Activated T-cell treated with anti-CD3 and anti-CD28 coated beads, Interleukin-2, amount 50 U/mL, for 4 hours (primary cell): Measurements from ENCODE around the gene CFDP1. TPM values are rescaled to one million over a fixed set of nuclear protein-coding genes. Genes with fewer than 3 reads are reported as not detected.
"Not testable (repeated sequence)": the region's sequence is repeated elsewhere in the genome, so short reads cannot be mapped to it uniquely, and the experiment has no call there.

Experiments used
- ATAC-seq, 2 donors: fragments of 200-7000 bp; cut with Tn5 transposase; one replicate each; pipeline ENCODE4 v1.10.0; 2021
- DNase-seq: peaks from one replicate; pipeline ENCODE4 v3.0.0-alpha.2; 2020
- H3K27me3 Mint-ChIP-seq: one replicate; pipeline ENCODE4 v1.8.0; 2021; ENCODE audit warnings: low read depth, mixed read lengths
- H3K36me3 Mint-ChIP-seq: one replicate; pipeline ENCODE4 v1.8.0; 2022; ENCODE audit warnings: mixed read lengths; ENCODE audit not compliant: insufficient read depth
- H3K4me1 Mint-ChIP-seq: one replicate; pipeline ENCODE4 v1.8.0; 2021; ENCODE audit warnings: low read depth, mixed read lengths
- H3K4me3 Mint-ChIP-seq: one replicate; pipeline ENCODE4 v1.8.0; 2021; ENCODE audit warnings: mild to moderate bottlenecking, moderate library complexity, mixed read lengths
- H3K9me3 Mint-ChIP-seq: one replicate; pipeline ENCODE4 v1.8.0; 2021; ENCODE audit warnings: mixed read lengths
- total RNA-seq, 3 donors: library from RNA; stranded (reverse); gene quantifications; one replicate each; pipeline ENCODE4 v1.2.1, GENCODE V29; 2021

The CFDP1 gene
- total RNA-seq, 3 donors from 2014 or later: 28.3 to 33.2 (median 28.6) TPM

- no peak overlapping the region for H3K4me3 Mint-ChIP-seq
- H3K9me3 Mint-ChIP-seq: no peaks in the 10 kb centered on the region
- DNase-seq (no peak), ATAC-seq (no peak)
- peaks cover 7% of the 10 kb centered on the region for H3K36me3 Mint-ChIP-seq
- H3K27me3 Mint-ChIP-seq: peaks cover 21% of the 10 kb centered on the region
- H3K4me1 Mint-ChIP-seq: peaks cover 1% of the 10 kb centered on the region
Observed at GRCh38 chr16:75282466-75283281, 150.6 kb downstream of the CFDP1 start.

GRCh38 chr16:75281826-75282225 lies 151.5 kb downstream of the CFDP1 start:
- DNase-seq (no peak), ATAC-seq (no peak)
- H3K4me1 Mint-ChIP-seq: peaks cover 1% of the 10 kb centered on the region
- peaks cover 7% of the 10 kb centered on the region for H3K36me3 Mint-ChIP-seq
- peaks cover 20% of the 10 kb centered on the region for H3K27me3 Mint-ChIP-seq
- no peaks in the 10 kb centered on the region for H3K9me3 Mint-ChIP-seq
- no peak overlapping the region for H3K4me3 Mint-ChIP-seq

- not testable (repeated sequence) for DNase-seq, H3K36me3 Mint-ChIP-seq, H3K4me3 Mint-ChIP-seq, H3K4me1 Mint-ChIP-seq, H3K9me3 Mint-ChIP-seq, ATAC-seq
- H3K27me3 Mint-ChIP-seq: peaks cover 16% of the 10 kb centered on the region
Observed at GRCh38 chr16:75281009-75281408, 152.3 kb downstream of the CFDP1 start.

GRCh38 chr16:75280331-75280804 lies 152.9 kb downstream of the CFDP1 start:
- Mint-ChIP-seq H3K9me3 (no peaks in the 10 kb centered on the region), H3K36me3 (peaks cover 4% of the 10 kb centered on the region), H3K4me1 (peaks cover 1% of the 10 kb centered on the region), H3K27me3 (peaks cover 16% of the 10 kb centered on the region), H3K4me3 (no peak overlapping the region)
- ATAC-seq: no peak
- no peak for DNase-seq

GRCh38 chr16:75279305-75279704 lies 154.0 kb downstream of the CFDP1 start:
- no peak overlapping the region for H3K4me3 Mint-ChIP-seq
- no peak for DNase-seq
- no peaks in the 10 kb centered on the region for H3K9me3 Mint-ChIP-seq
- H3K4me1 Mint-ChIP-seq: peaks cover 6% of the 10 kb centered on the region
- ATAC-seq: no peak
- peaks cover 18% of the 10 kb centered on the region for H3K27me3 Mint-ChIP-seq
- H3K36me3 Mint-ChIP-seq: no peaks in the 10 kb centered on the region

GRCh38 chr16:75273054-75273925 lies 160.0 kb downstream of the CFDP1 start:
- peaks cover 28% of the 10 kb centered on the region for H3K27me3 Mint-ChIP-seq

GRCh38 chr16:75272629-75273028 lies 160.7 kb downstream of the CFDP1 start:
- not testable (repeated sequence) for H3K36me3 Mint-ChIP-seq, DNase-seq, H3K4me1 Mint-ChIP-seq, H3K9me3 Mint-ChIP-seq, ATAC-seq, H3K4me3 Mint-ChIP-seq
- H3K27me3 Mint-ChIP-seq: peaks cover 28% of the 10 kb centered on the region

More at GRCh38 chr16:75273054-75273925, 160.0 kb downstream of the CFDP1 start:
- DNase-seq (no peak), ATAC-seq (no peak)
- Mint-ChIP-seq H3K4me1 (peaks cover 5% of the 10 kb centered on the region), H3K9me3 (no peaks in the 10 kb centered on the region), H3K36me3 (no peaks in the 10 kb centered on the region), H3K4me3 (no peak overlapping the region)

- H3K4me1 Mint-ChIP-seq: peaks cover 5% of the 10 kb centered on the region
- ATAC-seq (no peak), DNase-seq (no peak)
- no peaks in the 10 kb centered on the region for H3K36me3 Mint-ChIP-seq
- no peak overlapping the region for H3K4me3 Mint-ChIP-seq
- no peaks in the 10 kb centered on the region for H3K9me3 Mint-ChIP-seq
- H3K27me3 Mint-ChIP-seq: peaks cover 25% of the 10 kb centered on the region
Observed at GRCh38 chr16:75272097-75272551, 161.2 kb downstream of the CFDP1 start.

- Mint-ChIP-seq H3K27me3 (peaks cover 30% of the 10 kb centered on the region), H3K4me1 (peaks cover 5% of the 10 kb centered on the region), H3K4me3 (no peak overlapping the region), H3K36me3 (no peaks in the 10 kb centered on the region), H3K9me3 (no peaks in the 10 kb centered on the region)
- ATAC-seq (no peak), DNase-seq (no peak)
Observed at GRCh38 chr16:75271441-75272096, 161.7 kb downstream of the CFDP1 start.

- not testable (repeated sequence) for H3K4me1 Mint-ChIP-seq, H3K4me3 Mint-ChIP-seq, ATAC-seq, H3K36me3 Mint-ChIP-seq, H3K9me3 Mint-ChIP-seq, DNase-seq
- peaks cover 39% of the 10 kb centered on the region for H3K27me3 Mint-ChIP-seq
Observed at GRCh38 chr16:75269358-75269757, 163.9 kb downstream of the CFDP1 start.

GRCh38 chr16:75267631-75268264 lies 165.6 kb downstream of the CFDP1 start:
- H3K4me1 Mint-ChIP-seq: peaks cover 7% of the 10 kb centered on the region
- H3K27me3 Mint-ChIP-seq: peaks cover 49% of the 10 kb centered on the region
- no peaks in the 10 kb centered on the region for H3K9me3 Mint-ChIP-seq
- DNase-seq (no peak), ATAC-seq (no peak)
- H3K36me3 Mint-ChIP-seq: no peaks in the 10 kb centered on the region
- no peak overlapping the region for H3K4me3 Mint-ChIP-seq

- no peak for DNase-seq
- Mint-ChIP-seq H3K36me3 (no peaks in the 10 kb centered on the region), H3K27me3 (peaks cover 54% of the 10 kb centered on the region), H3K4me3 (peak overlapping the region; percentile 79), H3K4me1 (peaks cover 7% of the 10 kb centered on the region), H3K9me3 (no peaks in the 10 kb centered on the region)
- ATAC-seq: no peak
Observed at GRCh38 chr16:75266738-75267630, 166.3 kb downstream of the CFDP1 start.
